ENCODE data around the gene MTERF2. TPM values are rescaled to one million over a fixed set of nuclear protein-coding genes. Genes with fewer than 3 reads are reported as not detected.
A peak's percentile ranks its signal among the peaks of the same experiment; 100 is the strongest.

The MTERF2 gene
- total RNA-seq, 4 donors from 2014 or later: 3.8 to 31.5 (median 18.6) TPM

DNA sequence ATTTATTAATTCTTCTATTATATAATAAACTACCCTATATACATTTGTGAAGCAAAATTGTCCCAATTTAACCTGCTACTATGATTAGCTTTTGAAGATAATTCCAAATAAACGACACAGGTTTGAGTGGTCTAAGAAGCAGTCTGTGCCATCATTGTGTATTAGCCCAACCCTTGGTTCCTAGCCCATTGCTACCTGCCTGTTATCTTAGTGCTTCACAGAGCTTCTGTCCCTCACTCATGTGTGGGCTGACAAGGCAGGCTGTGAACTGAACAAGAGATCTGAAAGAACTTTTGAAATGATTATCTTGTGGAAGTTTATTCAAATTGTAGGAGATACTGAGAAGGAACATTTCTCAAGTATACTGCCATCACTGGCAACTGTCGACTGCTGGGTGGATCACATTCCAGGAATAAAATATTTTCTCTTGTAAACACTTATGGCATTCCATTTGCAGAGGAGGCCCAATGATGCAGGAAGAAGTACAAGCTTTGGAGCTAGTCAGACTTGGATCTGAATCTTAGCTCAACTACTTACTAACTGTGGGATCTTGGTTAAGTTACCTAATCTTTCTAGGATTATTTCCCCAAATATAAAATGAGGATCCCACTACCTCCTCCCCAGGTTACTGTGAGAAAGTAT lies 7.8 kb upstream of the MTERF2 start:
- no peak for DNase-seq
- intact Hi-C loops (cut with DNase I; ENCODE audit: low total_unique reads): no loop called here
- Histone ChIP-seq H3K36me3 (no peaks in the 10 kb centered on the region), H3K4me3 (no peak overlapping the region), H3K4me1 (no peaks in the 10 kb centered on the region), H3K9me3 (no peaks in the 10 kb centered on the region), H3K27ac (no peak overlapping the region), H3K27me3 (no peaks in the 10 kb centered on the region)
- no peak for TF ChIP-seq CTCF (IDR thresholded peaks at IDR 0.05)
- TF ChIP-seq POLR2A (IDR thresholded peaks at IDR 0.05): no peak

- H3K4me3 ChIP-seq: no peak overlapping the region
These were observed 900 bp upstream of the MTERF2 start for GRCh38 chr12:106987846-106988245.

DNA sequence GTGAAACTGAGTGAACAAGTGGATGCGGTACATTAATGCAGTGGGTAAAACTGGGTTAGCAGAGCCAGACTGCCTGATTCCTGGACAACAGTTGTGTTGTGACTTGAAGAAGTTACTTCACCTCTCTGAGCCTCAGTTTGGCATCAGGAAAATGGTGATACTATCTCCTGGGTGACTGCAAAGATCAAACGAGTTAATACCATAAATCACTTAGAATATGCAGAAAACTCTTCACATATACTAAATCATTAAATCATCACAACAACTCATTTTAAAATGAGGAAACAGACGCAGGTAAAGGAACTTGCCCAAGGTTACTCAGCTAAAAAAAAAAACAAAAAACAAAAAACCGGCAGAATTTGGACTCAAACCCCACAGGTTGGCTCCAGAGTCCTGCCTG lies 811 bp downstream of the MTERF2 start:
- Histone ChIP-seq H3K27me3 (no peaks in the 10 kb centered on the region), H3K4me3 (peak overlapping the region; percentile 62 to 83), H3K27ac (peak overlapping the region; percentile 90 to 91), H3K9me3 (no peaks in the 10 kb centered on the region), H3K4me1 (no peaks in the 10 kb centered on the region), H3K36me3 (no peaks in the 10 kb centered on the region)
- no peak for DNase-seq
- intact Hi-C loops (cut with DNase I; ENCODE audit: low total_unique reads): loop anchor here (10.0 kb wide), 1 partner anchor 109 kb away; the partner anchor contains the start of gene CRY1
- no peak for TF ChIP-seq POLR2A (IDR thresholded peaks at IDR 0.05)
- TF ChIP-seq CTCF (IDR thresholded peaks at IDR 0.05): no peak

More at GRCh38 chr12:106987846-106988245, 900 bp upstream of the MTERF2 start:
- Histone ChIP-seq H3K36me3 (no peaks in the 10 kb centered on the region), H3K27ac (peak overlapping the region; percentile 90 to 91), H3K4me1 (no peaks in the 10 kb centered on the region), H3K27me3 (no peaks in the 10 kb centered on the region), H3K9me3 (no peaks in the 10 kb centered on the region)
- no peak for TF ChIP-seq POLR2A (IDR thresholded peaks at IDR 0.05)
- no peak for DNase-seq
- intact Hi-C loops (cut with DNase I; ENCODE audit: low total_unique reads): loop anchor here (10.0 kb wide), 1 partner anchor 107 kb away; the partner anchor contains the start of gene CRY1

DNA sequence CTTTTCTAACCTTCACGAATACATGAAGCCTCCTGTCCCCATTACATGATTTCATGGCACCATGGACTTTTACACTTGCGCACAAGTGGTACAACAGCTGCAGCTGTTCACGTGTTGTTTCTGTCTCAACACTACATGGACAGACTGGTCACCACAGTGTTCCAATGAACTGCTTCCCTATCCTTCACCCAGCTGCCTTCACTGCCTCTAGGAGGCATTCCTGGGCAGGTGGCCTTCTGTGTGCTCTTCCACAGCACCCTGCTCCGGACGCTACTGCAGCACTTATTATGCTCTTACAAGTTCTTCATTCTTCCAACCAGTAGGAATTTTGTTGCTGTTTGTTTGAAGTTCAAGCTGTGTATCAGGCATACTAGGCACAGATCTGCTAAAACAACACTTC lies 1.5 kb downstream of the MTERF2 start:
- intact Hi-C loops (cut with DNase I; ENCODE audit: low total_unique reads): loop anchor here (10.0 kb wide), 1 partner anchor 109 kb away; the partner anchor contains the start of gene CRY1
- H3K4me1 ChIP-seq: no peaks in the 10 kb centered on the region
- no peaks in the 10 kb centered on the region for H3K9me3 ChIP-seq
- H3K36me3 ChIP-seq: no peaks in the 10 kb centered on the region
- H3K27ac ChIP-seq: no peak overlapping the region
- H3K4me3 ChIP-seq: no peak overlapping the region
- no peak for TF ChIP-seq POLR2A (IDR thresholded peaks at IDR 0.05)
- TF ChIP-seq CTCF (IDR thresholded peaks at IDR 0.05): no peak
- H3K27me3 ChIP-seq: no peaks in the 10 kb centered on the region
- no peak for DNase-seq

GRCh38 chr12:106984588-106985137 lies 2.3 kb downstream of the MTERF2 start:
- H3K9me3 ChIP-seq: no peaks in the 10 kb centered on the region
- no peaks in the 10 kb centered on the region for H3K36me3 ChIP-seq
- DNase-seq: no peak
- H3K4me1 ChIP-seq: no peaks in the 10 kb centered on the region
- no peak overlapping the region for H3K4me3 ChIP-seq
- no peaks in the 10 kb centered on the region for H3K27me3 ChIP-seq
- intact Hi-C loops (cut with DNase I; ENCODE audit: low total_unique reads): loop anchor here (10.0 kb wide), 1 partner anchor 110 kb away; the partner anchor contains the start of gene CRY1
- H3K27ac ChIP-seq: no peak overlapping the region
- TF ChIP-seq CTCF (IDR thresholded peaks at IDR 0.05): no peak
- TF ChIP-seq POLR2A (IDR thresholded peaks at IDR 0.05): no peak
